ENCODE measurements around the gene KIAA1549. TPM values are rescaled to one million over a fixed set of nuclear protein-coding genes. Genes with fewer than 3 reads are reported as not detected.

The KIAA1549 gene
- polyA plus RNA-seq, 1 donor (not counting 4 experiments of a cell fraction or from before 2014, with no cell fraction given): 1.1 TPM

DNA sequence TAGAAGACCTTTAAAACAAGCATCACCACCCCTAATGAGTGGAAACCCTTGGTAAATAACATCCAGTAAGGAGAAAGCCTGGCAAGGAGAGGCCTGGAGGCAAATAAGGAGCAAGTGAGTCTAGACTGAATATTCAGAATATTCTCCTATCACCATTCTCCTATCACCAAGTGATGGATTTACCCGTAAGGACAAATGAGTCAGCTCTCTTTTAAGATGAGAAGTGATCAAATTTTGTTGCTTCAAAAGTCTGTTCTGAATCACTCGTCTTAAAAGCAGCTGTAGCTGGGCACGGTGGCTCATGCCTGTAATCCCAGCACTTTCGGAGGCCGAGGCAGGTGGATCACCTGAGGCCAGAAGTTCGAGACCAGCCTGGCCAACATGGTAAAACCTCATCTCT, 28.4 kb downstream of the KIAA1549 start:
- FAIRE-seq (no peak), DNase-seq (ENCODE audit: low read depth, low spot score) (no peak)
- dilution Hi-C loops (cut with MboI; ENCODE audit: extremely low pct_ligation_motif_present, low sequenced_read_pairs): no loop called here

GRCh38 chr7:138951953-138952352, 29.2 kb downstream of the KIAA1549 start:
- Histone ChIP-seq H3K79me2 (ENCODE audit: control insufficient read depth, insufficient read depth, low read length) (no peaks in the 10 kb centered on the region), H3K4me3 (ENCODE audit: control insufficient read depth in 2 of 3, extremely low read depth in 1 of 3, insufficient read depth in 2 of 3, low read depth in 1 of 3, low read length in 3 of 3) (no peak overlapping the region), H3K9ac (ENCODE audit: control insufficient read depth, extremely low read depth, insufficient read depth, low read length) (no peak overlapping the region), H2AFZ (ENCODE audit: control insufficient read depth, low read length) (no peak overlapping the region), H4K20me1 (ENCODE audit: control insufficient read depth, extremely low read depth, insufficient read depth, low read length) (no peaks in the 10 kb centered on the region), H3K4me1 (ENCODE audit: control insufficient read depth, extremely low read depth, insufficient read depth, low read length) (no peaks in the 10 kb centered on the region), H3K27ac (ENCODE audit: control insufficient read depth, insufficient read depth, low read length) (no peak overlapping the region), H3K36me3 (ENCODE audit: control insufficient read depth in 2 of 2, extremely low read depth in 1 of 2, insufficient read depth in 2 of 2, low read length in 2 of 2) (no peaks in the 10 kb centered on the region), H3K4me2 (ENCODE audit: control insufficient read depth, extremely low read depth, insufficient read depth, low read depth, low read length) (no peak overlapping the region), H3K9me3 (ENCODE audit: control insufficient read depth, low read depth, low read length) (no peaks in the 10 kb centered on the region), H3K27me3 (ENCODE audit: control insufficient read depth, extremely low read depth, insufficient read depth, low read length) (no peaks in the 10 kb centered on the region), H3K9me1 (ENCODE audit: control insufficient read depth, extremely low read depth, insufficient read depth, low read length) (no peaks in the 10 kb centered on the region)
- no peak for FAIRE-seq
- no peak for DNase-seq (ENCODE audit: low read depth, low spot score)
- dilution Hi-C loops (cut with MboI; ENCODE audit: extremely low pct_ligation_motif_present, low sequenced_read_pairs): no loop called here
- no peak for TF ChIP-seq EZH2 (IDR thresholded peaks at IDR 0.05; ENCODE audit: low read length)
- no peak for TF ChIP-seq CTCF (optimal IDR thresholded peaks at IDR 0.05 in 1 of 3, IDR thresholded peaks at IDR 0.05 in 1 of 3, conservative IDR thresholded peaks at IDR 0.05 in 1 of 3; ENCODE audit: extremely low read depth in 1 of 3, insufficient read depth in 2 of 3, low read length in 3 of 3)

More for the DNA sequence above, 28.4 kb downstream of the KIAA1549 start:
- no peak for TF ChIP-seq EZH2 (IDR thresholded peaks at IDR 0.05; ENCODE audit: low read length)
- no peak for TF ChIP-seq CTCF (optimal IDR thresholded peaks at IDR 0.05 in 1 of 3, IDR thresholded peaks at IDR 0.05 in 1 of 3, conservative IDR thresholded peaks at IDR 0.05 in 1 of 3; ENCODE audit: extremely low read depth in 1 of 3, insufficient read depth in 2 of 3, low read length in 3 of 3)
- no peak overlapping the region for H3K9ac ChIP-seq (ENCODE audit: control insufficient read depth, extremely low read depth, insufficient read depth, low read length)
- H3K27ac ChIP-seq (ENCODE audit: control insufficient read depth, insufficient read depth, low read length): no peak overlapping the region
- no peaks in the 10 kb centered on the region for H3K27me3 ChIP-seq (ENCODE audit: control insufficient read depth, extremely low read depth, insufficient read depth, low read length)
- no peak overlapping the region for H3K4me2 ChIP-seq (ENCODE audit: control insufficient read depth, extremely low read depth, insufficient read depth, low read depth, low read length)
- H2AFZ ChIP-seq (ENCODE audit: control insufficient read depth, low read length): no peak overlapping the region
- H3K4me3 ChIP-seq (ENCODE audit: control insufficient read depth in 2 of 3, extremely low read depth in 1 of 3, insufficient read depth in 2 of 3, low read depth in 1 of 3, low read length in 3 of 3): no peak overlapping the region
- H4K20me1 ChIP-seq (ENCODE audit: control insufficient read depth, extremely low read depth, insufficient read depth, low read length): no peaks in the 10 kb centered on the region
- no peaks in the 10 kb centered on the region for H3K9me1 ChIP-seq (ENCODE audit: control insufficient read depth, extremely low read depth, insufficient read depth, low read length)
- no peaks in the 10 kb centered on the region for H3K36me3 ChIP-seq (ENCODE audit: control insufficient read depth in 2 of 2, extremely low read depth in 1 of 2, insufficient read depth in 2 of 2, low read length in 2 of 2)
- no peaks in the 10 kb centered on the region for H3K9me3 ChIP-seq (ENCODE audit: control insufficient read depth, low read depth, low read length)
- H3K79me2 ChIP-seq (ENCODE audit: control insufficient read depth, insufficient read depth, low read length): no peaks in the 10 kb centered on the region
- no peaks in the 10 kb centered on the region for H3K4me1 ChIP-seq (ENCODE audit: control insufficient read depth, extremely low read depth, insufficient read depth, low read length)

Measured in keratinocyte (primary cell).